ENCODE data around the gene SLC44A1.

- no peak for TF ChIP-seq CTCF (IDR thresholded peaks at IDR 0.05)
- TF ChIP-seq POLR2A (IDR thresholded peaks at IDR 0.05): no peak
Observed at GRCh38 chr9:105443121-105443520, 198.7 kb downstream of the SLC44A1 start.

Measured in adrenal gland (tissue), 5 donors.